Nephron (organoid): ENCODE data around the gene PSD.

Source experiments
- H3K27ac Mint-ChIP-seq, 3 experiments: 2 replicates each; pipeline ENCODE4 v1.8.0; 2020; ENCODE audit warnings: mixed read lengths in 3 of 3, mild to moderate bottlenecking in 2 of 3, moderate library complexity in 1 of 3
- H3K27me3 Mint-ChIP-seq: 2 replicates; pipeline ENCODE4 v1.8.0; 2021; ENCODE audit warnings: low read depth, mild to moderate bottlenecking, moderate library complexity, mixed read lengths
- H3K36me3 Mint-ChIP-seq: 2 replicates; pipeline ENCODE4 v1.8.0; 2020; ENCODE audit warnings: low read depth, mixed read lengths
- H3K4me1 Mint-ChIP-seq: 2 replicates; pipeline ENCODE4 v1.8.0; 2020; ENCODE audit warnings: mixed read lengths
- H3K4me3 Mint-ChIP-seq, 3 experiments: 2 replicates each; pipeline ENCODE4 v1.8.0; 2020; ENCODE audit warnings: mild to moderate bottlenecking in 3 of 3, mixed read lengths in 3 of 3, moderate library complexity in 2 of 3
- H3K9me3 Mint-ChIP-seq: 2 replicates; pipeline ENCODE4 v1.8.0; 2020; ENCODE audit warnings: mixed read lengths
- CTCF ChIP-seq, 3 experiments: fragments of 200-600 bp; sonication (generic); IDR thresholded peaks; one replicate each; pipeline ENCODE4 v1.5.0; 2021; ENCODE audit warnings: antibody characterized with exemption in 3 of 3; ENCODE audit not compliant: unreplicated experiment in 3 of 3

Gene PSD

DNA sequence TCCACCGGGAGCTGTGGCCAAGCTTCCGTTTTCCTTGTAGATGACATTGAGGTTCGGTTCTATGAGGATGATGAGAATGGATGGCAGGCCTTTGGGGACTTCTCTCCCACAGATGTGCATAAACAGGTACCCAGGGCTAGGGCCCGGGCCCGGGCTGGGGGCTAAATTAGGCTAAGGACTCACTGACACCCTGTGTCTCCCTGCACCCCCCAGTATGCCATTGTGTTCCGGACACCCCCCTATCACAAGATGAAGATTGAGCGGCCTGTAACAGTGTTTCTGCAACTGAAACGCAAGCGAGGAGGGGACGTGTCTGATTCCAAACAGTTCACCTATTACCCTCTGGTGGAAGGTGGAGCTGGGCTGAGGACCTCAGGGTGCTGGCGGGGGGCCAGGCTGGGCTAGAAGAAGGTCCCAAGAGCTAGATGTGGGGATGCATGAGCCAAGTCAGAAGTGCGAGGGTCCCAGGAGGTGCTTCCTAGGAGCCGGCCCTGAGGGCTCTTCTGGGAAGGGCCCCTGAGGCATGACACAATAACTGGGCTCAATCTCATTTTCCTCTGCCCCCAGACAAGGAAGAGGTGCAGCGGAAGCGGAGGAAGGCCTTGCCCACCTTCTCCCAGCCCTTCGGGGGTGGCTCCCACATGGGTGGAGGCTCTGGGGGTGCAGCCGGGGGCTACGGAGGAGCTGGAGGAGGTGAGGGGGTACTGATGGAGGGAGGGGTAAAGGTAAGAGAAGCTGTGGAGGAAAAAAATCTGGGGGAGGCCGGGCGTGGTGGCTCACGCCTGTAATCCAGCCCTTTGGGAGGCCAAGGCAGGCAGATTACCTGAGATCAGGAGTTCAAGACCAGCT is 20.2 kb downstream of the PSD start:
- no peaks in the 10 kb centered on the region for H3K27me3 Mint-ChIP-seq
- no peaks in the 10 kb centered on the region for H3K9me3 Mint-ChIP-seq
- peaks cover 15% of the 10 kb centered on the region for H3K4me1 Mint-ChIP-seq
- H3K36me3 Mint-ChIP-seq: no peaks in the 10 kb centered on the region
- no peak for TF ChIP-seq CTCF (IDR thresholded peaks at IDR 0.05; ENCODE audit: unreplicated experiment in 3 of 3)
- peak overlapping the region in 2 of 3 experiments; percentile 12 to 28 for H3K27ac Mint-ChIP-seq
- peak overlapping the region; percentile 72 to 91 (median 79) for H3K4me3 Mint-ChIP-seq

- Mint-ChIP-seq H3K36me3 (no peaks in the 10 kb centered on the region), H3K27ac (peak overlapping the region in 1 of 3 experiments; percentile 12), H3K4me1 (peaks cover 15% of the 10 kb centered on the region), H3K9me3 (no peaks in the 10 kb centered on the region), H3K27me3 (peaks cover 3% of the 10 kb centered on the region), H3K4me3 (peak overlapping the region; percentile 79 to 91 (median 91))
- no peak for TF ChIP-seq CTCF (IDR thresholded peaks at IDR 0.05; ENCODE audit: unreplicated experiment in 3 of 3)
Measured at GRCh38 chr10:102397222-102398171, 21.1 kb downstream of the PSD start.

DNA sequence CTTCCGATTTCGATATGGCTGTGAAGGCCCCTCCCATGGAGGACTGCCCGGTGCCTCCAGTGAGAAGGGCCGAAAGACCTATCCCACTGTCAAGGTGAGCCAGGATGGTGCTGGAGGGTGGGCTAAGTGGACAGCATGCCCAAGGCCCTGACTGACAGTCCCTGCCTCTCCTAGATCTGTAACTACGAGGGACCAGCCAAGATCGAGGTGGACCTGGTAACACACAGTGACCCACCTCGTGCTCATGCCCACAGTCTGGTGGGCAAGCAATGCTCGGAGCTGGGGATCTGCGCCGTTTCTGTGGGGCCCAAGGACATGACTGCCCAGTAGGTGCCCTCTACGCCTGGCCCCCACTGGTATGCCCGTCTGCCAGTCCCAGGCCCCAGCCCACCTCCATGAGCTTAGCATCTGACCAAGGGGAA is 21.8 kb downstream of the PSD start:
- no peak for TF ChIP-seq CTCF (IDR thresholded peaks at IDR 0.05; ENCODE audit: unreplicated experiment in 3 of 3)
- no peaks in the 10 kb centered on the region for H3K36me3 Mint-ChIP-seq
- H3K4me3 Mint-ChIP-seq: peak overlapping the region; percentile 79 to 91 (median 91)
- no peaks in the 10 kb centered on the region for H3K9me3 Mint-ChIP-seq
- peaks cover 15% of the 10 kb centered on the region for H3K4me1 Mint-ChIP-seq
- peaks cover 8% of the 10 kb centered on the region for H3K27me3 Mint-ChIP-seq
- H3K27ac Mint-ChIP-seq: no peak overlapping the region

GRCh38 chr10:102396317-102396650 is 22.3 kb downstream of the PSD start:
- peaks cover 15% of the 10 kb centered on the region for H3K4me1 Mint-ChIP-seq
- no peak for TF ChIP-seq CTCF (IDR thresholded peaks at IDR 0.05; ENCODE audit: unreplicated experiment in 3 of 3)
- peak overlapping the region; percentile 79 to 91 (median 91) for H3K4me3 Mint-ChIP-seq
- H3K36me3 Mint-ChIP-seq: no peaks in the 10 kb centered on the region
- H3K27ac Mint-ChIP-seq: no peak overlapping the region
- H3K9me3 Mint-ChIP-seq: no peaks in the 10 kb centered on the region
- H3K27me3 Mint-ChIP-seq: peaks cover 8% of the 10 kb centered on the region

DNA sequence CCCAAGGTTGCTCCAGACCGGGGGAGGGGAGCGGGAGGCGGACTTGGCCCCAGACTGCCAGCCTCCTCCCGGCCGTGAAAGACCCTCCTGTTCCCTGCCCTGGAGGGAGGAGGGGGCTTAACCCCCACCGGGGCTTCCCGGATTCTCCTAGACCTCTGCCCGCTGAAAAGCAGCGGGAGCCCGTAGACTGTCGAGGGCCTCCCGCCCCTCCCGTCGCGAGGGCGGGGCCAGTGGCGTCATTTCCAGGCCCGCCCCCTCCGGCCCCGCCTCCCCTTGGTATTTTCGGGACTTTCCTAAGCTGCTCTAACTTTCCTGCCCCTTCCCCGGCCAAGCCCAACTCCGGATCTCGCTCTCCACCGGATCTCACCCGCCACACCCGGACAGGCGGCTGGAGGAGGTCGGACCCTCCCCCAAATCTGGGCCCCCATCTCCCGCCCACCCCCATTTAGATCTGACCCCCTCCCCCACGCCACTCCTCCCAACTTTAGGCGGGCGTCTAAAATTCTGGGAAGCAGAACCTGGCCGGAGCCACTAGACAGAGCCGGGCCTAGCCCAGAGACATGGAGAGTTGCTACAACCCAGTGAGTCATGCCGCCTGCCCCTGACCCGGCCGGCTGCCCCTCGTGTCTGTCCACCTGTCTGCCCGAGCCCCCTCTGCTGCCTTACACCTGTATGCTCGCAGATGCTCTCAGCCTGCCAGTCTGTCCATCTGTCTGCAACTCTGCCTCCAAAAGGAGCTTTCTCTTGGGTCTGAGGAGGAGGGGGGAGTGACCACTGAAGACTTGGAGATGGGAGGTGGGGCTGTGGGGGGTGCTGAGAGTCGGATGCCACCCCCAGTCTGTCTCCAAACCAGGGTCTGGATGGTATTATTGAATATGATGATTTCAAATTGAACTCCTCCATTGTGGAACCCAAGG is 22.9 kb downstream of the PSD start, which contains the start of gene NFKB2:
NFKB2 (plus strand) TSS at position 306 of the 917 bp plus-strand sequence; CDS start at position 561, 255 bp downstream.
- H3K9me3 Mint-ChIP-seq: no peaks in the 10 kb centered on the region
- peak within 1 kb of the TSS; percentile 15 to 95 (median 67) for H3K27ac Mint-ChIP-seq
- H3K4me3 Mint-ChIP-seq: peak within 1 kb of the TSS; percentile 79 to 91 (median 91)
- H3K27me3 Mint-ChIP-seq: peaks cover 13% of the 10 kb centered on the region
- H3K36me3 Mint-ChIP-seq: no peaks in the 10 kb centered on the region
- TF ChIP-seq CTCF (IDR thresholded peaks at IDR 0.05; ENCODE audit: unreplicated experiment in 3 of 3): no peak
- H3K4me1 Mint-ChIP-seq: peaks cover 15% of the 10 kb centered on the region
